ENCODE data around the gene PLET1.
"Not testable (repeated sequence)": the region's sequence is repeated elsewhere in the genome, so short reads cannot be mapped to it uniquely, and the experiment has no call there.

PLET1 gene

DNA sequence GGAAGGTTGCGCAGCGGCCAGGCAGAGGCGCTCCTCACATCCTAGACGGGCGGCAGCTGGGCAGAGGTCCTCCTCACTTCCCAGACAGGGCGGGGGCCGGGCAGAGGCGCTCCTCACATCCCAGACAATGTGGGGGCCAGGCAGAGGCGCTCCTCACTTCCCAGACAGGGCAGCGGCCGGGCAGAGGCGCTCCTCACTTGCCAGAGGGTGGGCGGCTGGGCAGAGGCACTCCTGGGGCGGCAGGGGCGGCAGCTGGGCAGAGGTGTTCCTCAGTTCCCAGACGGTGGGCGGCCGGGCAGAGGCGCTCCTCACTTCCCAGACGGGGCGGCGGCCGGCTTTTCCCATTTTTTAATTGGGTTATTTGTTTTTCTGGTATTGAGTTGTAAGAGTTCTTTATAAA is 54.6 kb downstream of the PLET1 start:
- no peak for DNase-seq

- DNase-seq: no peak
These were observed 60.4 kb downstream of the PLET1 start for GRCh38 chr11:112200252-112200651.

- not testable (repeated sequence) for DNase-seq
These were observed 61.6 kb downstream of the PLET1 start for GRCh38 chr11:112199101-112199500.
